Astrocyte (in vitro differentiated cells and primary cell): ENCODE data around the gene CDH8. TPM values are rescaled to one million over a fixed set of nuclear protein-coding genes. Genes with fewer than 3 reads are reported as not detected.

Experiments used
- DNase-seq: peaks from one replicate; pipeline ENCODE4 v3.0.0-alpha.2; 2010; ENCODE audit warnings: low read depth
- FAIRE-seq: peaks from 2 replicates; lab custom pipeline; 2011; peaks lifted over from hg19 to GRCh38; lab: Jason Lieb, UNC
- H2AFZ ChIP-seq: 2 replicates; pipeline ENCODE4 v1.6.0; 2012; ENCODE audit warnings: low read depth, low read length, inconsistent platforms
- H3K27ac ChIP-seq: 2 replicates; pipeline ENCODE4 v1.5.1; 2011; ENCODE audit warnings: low read depth, low read length, inconsistent platforms
- H3K27me3 ChIP-seq: 2 replicates; pipeline ENCODE4 v1.6.0; 2011; ENCODE audit warnings: low read length, inconsistent platforms; ENCODE audit not compliant: insufficient read depth
- H3K36me3 ChIP-seq: 2 replicates; pipeline ENCODE4 v1.5.1; 2011; ENCODE audit warnings: low read length, inconsistent platforms; ENCODE audit not compliant: insufficient read depth
- H3K4me1 ChIP-seq: 2 replicates; pipeline ENCODE4 v1.5.1; 2011; ENCODE audit warnings: low read length, inconsistent platforms; ENCODE audit not compliant: insufficient read depth
- H3K4me2 ChIP-seq: 2 replicates; pipeline ENCODE4 v1.6.0; 2012; ENCODE audit warnings: low read length, inconsistent platforms
- H3K4me3 ChIP-seq: 2 replicates; pipeline ENCODE4 v1.5.1; 2011; ENCODE audit warnings: low read depth, mild to moderate bottlenecking, low read length, inconsistent platforms; ENCODE audit not compliant: insufficient read depth
- H3K79me2 ChIP-seq: 2 replicates; pipeline ENCODE4 v1.6.0; 2012; ENCODE audit warnings: mild to moderate bottlenecking, low read length, inconsistent platforms; ENCODE audit not compliant: insufficient read depth
- H3K9ac ChIP-seq: 2 replicates; pipeline ENCODE4 v1.6.0; 2012; ENCODE audit warnings: mild to moderate bottlenecking, low read length, inconsistent platforms
- H3K9me3 ChIP-seq: 2 replicates; pipeline ENCODE4 v1.5.1; 2012; ENCODE audit warnings: low read depth, mild to moderate bottlenecking, low read length, inconsistent platforms; ENCODE audit not compliant: insufficient read depth
- H4K20me1 ChIP-seq: 2 replicates; pipeline ENCODE4 v1.6.0; 2012; ENCODE audit warnings: low read length, inconsistent platforms; ENCODE audit not compliant: insufficient read depth
- H3K27ac Mint-ChIP-seq: one replicate; pipeline ENCODE4 v1.8.0; 2021; ENCODE audit warnings: mild to moderate bottlenecking, mixed read lengths; ENCODE audit not compliant: unreplicated experiment
- H3K27me3 Mint-ChIP-seq: one replicate; pipeline ENCODE4 v1.8.0; 2021; ENCODE audit warnings: low read depth, mixed read lengths; ENCODE audit not compliant: unreplicated experiment
- H3K36me3 Mint-ChIP-seq: one replicate; pipeline ENCODE4 v1.8.0; 2021; ENCODE audit warnings: low read depth, mixed read lengths; ENCODE audit not compliant: unreplicated experiment
- H3K4me1 Mint-ChIP-seq: one replicate; pipeline ENCODE4 v1.8.0; 2021; ENCODE audit warnings: low read depth, mixed read lengths; ENCODE audit not compliant: unreplicated experiment
- H3K4me3 Mint-ChIP-seq: one replicate; pipeline ENCODE4 v1.8.0; 2021; ENCODE audit warnings: mild to moderate bottlenecking, moderate library complexity, mixed read lengths; ENCODE audit not compliant: unreplicated experiment
- H3K9me3 Mint-ChIP-seq: one replicate; pipeline ENCODE4 v1.8.0; 2021; ENCODE audit warnings: mild to moderate bottlenecking, mixed read lengths; ENCODE audit not compliant: unreplicated experiment
- CTCF ChIP-seq: IDR thresholded peaks from 2 replicates; pipeline ENCODE4 v1.5.1; 2011; ENCODE audit warnings: low read depth, mild to moderate bottlenecking, inconsistent platforms, low read length, moderate library complexity; ENCODE audit not compliant: insufficient read depth
- EZH2 ChIP-seq: IDR thresholded peaks from 2 replicates; pipeline ENCODE4 v1.6.1; 2012; ENCODE audit warnings: mild to moderate bottlenecking, low read length, inconsistent platforms; ENCODE audit not compliant: insufficient read depth
- total RNA-seq: library from RNA; stranded (reverse); gene quantifications from 2 replicates; pipeline ENCODE4 v1.2.1, GENCODE V29; 2021

CDH8 gene
- total RNA-seq, 1 donor from 2014 or later = 17.5 TPM

GRCh38 chr16:61644736-61645135 is 391.5 kb downstream of the CDH8 start:
- no peaks in the 10 kb centered on the region for H4K20me1 ChIP-seq
- H3K27me3 Mint-ChIP-seq = no peaks in the 10 kb centered on the region
- no peaks in the 10 kb centered on the region for H3K4me1 ChIP-seq
- FAIRE-seq (no peak), DNase-seq (no peak)
- H3K4me3 ChIP-seq = no peak overlapping the region
- H3K9me3 ChIP-seq = no peaks in the 10 kb centered on the region
- no peaks in the 10 kb centered on the region for H3K27me3 ChIP-seq
- H3K27ac Mint-ChIP-seq = no peak overlapping the region
- TF ChIP-seq CTCF (no peak), EZH2 (no peak)
- H3K36me3 ChIP-seq = no peaks in the 10 kb centered on the region
- no peaks in the 10 kb centered on the region for H3K79me2 ChIP-seq
- H3K27ac ChIP-seq = no peak overlapping the region
- H3K4me1 Mint-ChIP-seq = no peaks in the 10 kb centered on the region
- H3K36me3 Mint-ChIP-seq = no peaks in the 10 kb centered on the region
- no peak overlapping the region for H2AFZ ChIP-seq
- H3K4me3 Mint-ChIP-seq = no peak overlapping the region
- no peaks in the 10 kb centered on the region for H3K9me3 Mint-ChIP-seq
- no peak overlapping the region for H3K9ac ChIP-seq
- H3K4me2 ChIP-seq = no peak overlapping the region

- H4K20me1 ChIP-seq = no peaks in the 10 kb centered on the region
- H3K9ac ChIP-seq = no peak overlapping the region
- no peaks in the 10 kb centered on the region for H3K36me3 ChIP-seq
- DNase-seq (no peak), FAIRE-seq (no peak)
- no peaks in the 10 kb centered on the region for H3K79me2 ChIP-seq
- TF ChIP-seq EZH2 = no peak
- H3K4me3 ChIP-seq = no peak overlapping the region
- no peak overlapping the region for H2AFZ ChIP-seq
- Mint-ChIP-seq H3K27ac (no peak overlapping the region), H3K36me3 (no peaks in the 10 kb centered on the region), H3K4me3 (no peak overlapping the region), H3K27me3 (peaks cover 7% of the 10 kb centered on the region), H3K4me1 (no peaks in the 10 kb centered on the region), H3K9me3 (no peaks in the 10 kb centered on the region)
- no peak overlapping the region for H3K4me2 ChIP-seq
- no peaks in the 10 kb centered on the region for H3K4me1 ChIP-seq
- no peaks in the 10 kb centered on the region for H3K9me3 ChIP-seq
- H3K27me3 ChIP-seq = no peaks in the 10 kb centered on the region
- no peak overlapping the region for H3K27ac ChIP-seq
Measured at GRCh38 chr16:61617219-61617783, 418.9 kb downstream of the CDH8 start.

- Mint-ChIP-seq H3K27me3 (peaks cover 7% of the 10 kb centered on the region), H3K27ac (no peak overlapping the region), H3K9me3 (no peaks in the 10 kb centered on the region), H3K4me1 (no peaks in the 10 kb centered on the region), H3K36me3 (no peaks in the 10 kb centered on the region), H3K4me3 (no peak overlapping the region)
- no peak for TF ChIP-seq EZH2
- no peak for TF ChIP-seq CTCF
- Histone ChIP-seq H3K4me3 (no peak overlapping the region), H3K9me3 (no peaks in the 10 kb centered on the region), H3K27me3 (no peaks in the 10 kb centered on the region), H4K20me1 (no peaks in the 10 kb centered on the region), H3K36me3 (no peaks in the 10 kb centered on the region), H2AFZ (no peak overlapping the region), H3K4me2 (no peak overlapping the region), H3K4me1 (no peaks in the 10 kb centered on the region), H3K9ac (no peak overlapping the region), H3K79me2 (no peaks in the 10 kb centered on the region), H3K27ac (no peak overlapping the region)
- DNase-seq (no peak), FAIRE-seq (no peak)
Measured at GRCh38 chr16:61616088-61616487, 420.1 kb downstream of the CDH8 start.
